Measurements from ENCODE around the gene ANKRD1. TPM values are rescaled to one million over a fixed set of nuclear protein-coding genes. Genes with fewer than 3 reads are reported as not detected.

Gene ANKRD1
- total RNA-seq, 2 experiments from 2014 or later: not detected

DNA sequence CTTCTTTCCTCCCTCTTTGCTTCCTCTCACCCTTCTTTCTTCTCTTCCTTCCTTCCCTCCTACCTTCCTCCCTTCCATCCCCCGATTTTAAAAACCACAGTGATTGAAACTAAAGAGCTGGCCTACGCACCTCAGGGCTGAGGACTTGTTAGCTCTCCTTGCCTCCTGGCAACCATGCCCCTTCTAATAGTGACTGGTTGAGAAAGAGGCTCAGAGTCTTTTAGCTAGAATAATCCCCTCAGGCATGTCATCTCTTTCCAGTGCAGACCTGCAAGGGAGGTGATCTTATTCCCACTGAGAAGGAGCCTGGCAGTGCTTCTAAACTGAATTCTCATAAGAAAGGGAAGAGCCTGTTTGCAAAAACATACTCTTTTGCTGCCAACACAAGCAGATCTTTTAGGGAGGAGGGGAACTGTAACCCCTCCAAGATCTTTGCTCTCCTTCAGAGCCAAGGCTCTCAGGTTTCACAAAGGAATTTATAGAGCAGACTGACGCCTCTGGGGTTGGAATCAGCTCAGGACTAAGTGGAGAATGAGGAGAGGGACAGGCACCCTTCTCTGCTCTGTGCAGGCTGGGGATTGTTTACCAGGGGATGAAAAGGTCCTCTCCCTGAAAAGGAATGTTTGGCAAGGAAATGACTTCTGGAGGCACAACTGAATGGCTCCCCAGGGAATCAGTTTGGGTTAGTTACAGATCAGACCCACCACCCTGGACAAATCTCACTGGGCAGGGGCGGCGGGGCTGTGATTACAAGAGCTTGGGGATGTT is 9.4 kb upstream of the ANKRD1 start:
- Mint-ChIP-seq H3K9me3 (no peaks in the 10 kb centered on the region), H3K27ac (no peak overlapping the region), H3K4me3 (no peak overlapping the region), H3K27me3 (peaks cover 14% of the 10 kb centered on the region), H3K4me1 (ENCODE audit: low read depth) (no peaks in the 10 kb centered on the region), H3K36me3 (ENCODE audit: low read depth) (no peaks in the 10 kb centered on the region)
- DNase-seq (no peak), ATAC-seq (no peak)
- intact Hi-C loops (cut with micrococcal nuclease): no loop called here
- ChIA-PET POLR2A (interaction anchor here (0.6 kb wide), 1 partner anchor 308 kb away, joined by 3 read pairs; no protein-coding TSS in a partner anchor), CTCF (no interaction called here)
- TF ChIP-seq, protein P1, sequence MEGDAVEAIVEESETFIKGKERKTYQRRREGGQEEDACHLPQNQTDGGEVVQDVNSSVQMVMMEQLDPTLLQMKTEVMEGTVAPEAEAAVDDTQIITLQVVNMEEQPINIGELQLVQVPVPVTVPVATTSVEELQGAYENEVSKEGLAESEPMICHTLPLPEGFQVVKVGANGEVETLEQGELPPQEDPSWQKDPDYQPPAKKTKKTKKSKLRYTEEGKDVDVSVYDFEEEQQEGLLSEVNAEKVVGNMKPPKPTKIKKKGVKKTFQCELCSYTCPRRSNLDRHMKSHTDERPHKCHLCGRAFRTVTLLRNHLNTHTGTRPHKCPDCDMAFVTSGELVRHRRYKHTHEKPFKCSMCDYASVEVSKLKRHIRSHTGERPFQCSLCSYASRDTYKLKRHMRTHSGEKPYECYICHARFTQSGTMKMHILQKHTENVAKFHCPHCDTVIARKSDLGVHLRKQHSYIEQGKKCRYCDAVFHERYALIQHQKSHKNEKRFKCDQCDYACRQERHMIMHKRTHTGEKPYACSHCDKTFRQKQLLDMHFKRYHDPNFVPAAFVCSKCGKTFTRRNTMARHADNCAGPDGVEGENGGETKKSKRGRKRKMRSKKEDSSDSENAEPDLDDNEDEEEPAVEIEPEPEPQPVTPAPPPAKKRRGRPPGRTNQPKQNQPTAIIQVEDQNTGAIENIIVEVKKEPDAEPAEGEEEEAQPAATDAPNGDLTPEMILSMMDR (IDR thresholded peaks at IDR 0.05): no peak

GRCh38 chr10:90929179-90929578 is 8.3 kb upstream of the ANKRD1 start:
- intact Hi-C loops (cut with micrococcal nuclease): no loop called here
- POLR2A ChIA-PET: interaction anchor here (0.6 kb wide), 1 partner anchor 309 kb away, joined by 3 read pairs; no protein-coding TSS in a partner anchor
- TF ChIP-seq, protein P1 (IDR thresholded peaks at IDR 0.05): no peak
- Mint-ChIP-seq H3K9me3 (no peaks in the 10 kb centered on the region), H3K27me3 (peaks cover 14% of the 10 kb centered on the region), H3K4me3 (no peak overlapping the region), H3K36me3 (ENCODE audit: low read depth) (no peaks in the 10 kb centered on the region), H3K4me1 (ENCODE audit: low read depth) (no peaks in the 10 kb centered on the region), H3K27ac (no peak overlapping the region)
- CTCF ChIA-PET: no interaction called here
- ATAC-seq (no peak), DNase-seq (no peak)

DNA sequence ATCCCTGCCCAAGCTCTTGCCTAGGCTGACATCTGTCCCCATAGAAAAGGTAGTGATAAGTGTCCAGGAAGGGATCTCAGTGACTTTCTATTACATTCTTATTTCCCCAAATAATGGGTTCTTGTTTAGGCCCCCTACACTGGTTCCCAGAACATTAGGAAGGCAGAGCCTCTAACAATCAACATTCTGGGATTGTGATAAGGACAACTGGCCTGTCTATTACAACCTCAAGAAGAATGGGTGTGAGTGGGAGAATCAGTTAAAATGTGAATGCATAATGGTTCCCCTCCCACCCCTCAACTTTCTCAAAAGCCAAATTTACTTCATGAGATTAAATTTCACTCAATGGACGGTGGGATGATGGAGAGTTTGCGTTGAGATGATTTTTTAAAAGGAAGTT is 6.4 kb upstream of the ANKRD1 start:
- no peaks in the 10 kb centered on the region for H3K4me1 Mint-ChIP-seq (ENCODE audit: low read depth)
- intact Hi-C loops (cut with micrococcal nuclease): no loop called here
- CTCF ChIA-PET: interaction anchor here (0.9 to 1.7 kb wide), 2 partner anchors 10 to 15 kb away, joined by 3 to 4 read pairs; no protein-coding TSS in a partner anchor
- H3K9me3 Mint-ChIP-seq: no peaks in the 10 kb centered on the region
- no peaks in the 10 kb centered on the region for H3K36me3 Mint-ChIP-seq (ENCODE audit: low read depth)
- peaks cover 14% of the 10 kb centered on the region for H3K27me3 Mint-ChIP-seq
- DNase-seq (no peak), ATAC-seq (no peak)
- POLR2A ChIA-PET: no interaction called here
- no peak overlapping the region for H3K4me3 Mint-ChIP-seq
- no peak overlapping the region for H3K27ac Mint-ChIP-seq
- TF ChIP-seq, protein P1 (IDR thresholded peaks at IDR 0.05): no peak

DNA sequence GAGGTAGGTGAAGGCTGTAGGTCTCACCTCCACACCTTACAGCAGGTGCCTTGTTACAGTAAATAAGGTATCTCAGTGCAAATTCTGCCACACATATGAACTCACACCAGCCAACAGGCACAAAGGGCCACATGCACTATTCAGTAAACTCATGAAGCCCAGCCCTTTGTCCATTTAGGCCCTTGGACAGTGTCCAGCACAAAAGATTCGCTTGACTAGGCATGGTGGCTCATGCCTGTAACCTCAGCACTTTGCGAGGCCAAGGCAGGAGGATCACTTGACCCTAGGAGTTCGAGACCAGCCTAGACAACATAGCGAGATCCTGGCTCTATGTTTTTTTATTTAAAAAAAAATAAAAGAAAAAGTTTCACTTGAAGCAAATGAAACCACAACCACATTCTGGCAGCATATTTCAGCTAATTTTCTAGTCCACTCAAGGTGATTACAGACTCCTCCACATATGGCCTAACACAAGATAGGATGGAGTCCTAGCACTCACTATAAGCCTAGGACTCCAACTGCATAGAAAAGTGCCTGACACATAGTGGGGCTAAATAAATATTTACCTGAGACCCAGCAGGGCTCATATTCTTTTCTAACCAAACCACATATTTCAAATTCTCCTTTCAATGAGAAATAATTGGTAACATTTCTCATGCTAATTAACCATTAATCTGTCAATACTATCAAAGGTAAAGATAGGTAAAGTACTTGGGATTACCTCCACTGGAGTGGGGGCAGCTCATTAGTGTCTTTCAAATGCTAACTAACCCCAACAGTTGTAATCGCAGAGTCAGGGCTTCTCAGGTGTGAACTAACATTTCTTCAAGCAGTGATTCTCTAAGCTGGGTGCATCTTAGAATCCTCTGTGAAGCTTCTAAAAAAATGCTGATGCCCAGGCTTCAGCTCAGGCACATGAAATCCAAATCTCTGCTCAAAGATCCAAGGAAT is 4.5 kb upstream of the ANKRD1 start:
- POLR2A ChIA-PET: no interaction called here
- Mint-ChIP-seq H3K36me3 (ENCODE audit: low read depth) (no peaks in the 10 kb centered on the region), H3K9me3 (no peaks in the 10 kb centered on the region), H3K4me1 (ENCODE audit: low read depth) (no peaks in the 10 kb centered on the region), H3K4me3 (no peak overlapping the region), H3K27ac (no peak overlapping the region), H3K27me3 (peaks cover 14% of the 10 kb centered on the region)
- TF ChIP-seq, protein P1 (IDR thresholded peaks at IDR 0.05): no peak
- DNase-seq: no peak
- CTCF ChIA-PET: interaction anchor here (0.6 kb wide), 1 partner anchor 1176 kb away, joined by 3 read pairs; no protein-coding TSS in a partner anchor
- intact Hi-C loops (cut with micrococcal nuclease): no loop called here
- no peak for ATAC-seq
